Astrocyte (in vitro differentiated cells and primary cell): ENCODE measurements around the gene KRT28.

Experiments used
- CTCF ChIP-seq: IDR thresholded peaks from 2 replicates; pipeline ENCODE4 v1.5.1; 2011; ENCODE audit warnings: low read depth, mild to moderate bottlenecking, inconsistent platforms, low read length, moderate library complexity; ENCODE audit not compliant: insufficient read depth
- EZH2 ChIP-seq: IDR thresholded peaks from 2 replicates; pipeline ENCODE4 v1.6.1; 2012; ENCODE audit warnings: mild to moderate bottlenecking, low read length, inconsistent platforms; ENCODE audit not compliant: insufficient read depth

- no peak for TF ChIP-seq CTCF
- TF ChIP-seq EZH2: no peak
Observed at GRCh38 chr17:40839194-40839593, 39.4 kb upstream of the KRT28 start.
